Effector memory CD8-positive, alpha-beta T cell (primary cell): ENCODE measurements around the gene SCN9A.
"Not testable (repeated sequence)": the region's sequence is repeated elsewhere in the genome, so short reads cannot be mapped to it uniquely, and the experiment has no call there.

Experiments
- ATAC-seq: fragments of 150-1000 bp; cut with Tn5 transposase; replicated peaks from 2 replicates; pipeline ENCODE4 v1.10.0; 2021; ENCODE audit warnings: mild to moderate bottlenecking, moderate library complexity
- DNase-seq, 3 experiments: peaks; one replicate each; pipeline ENCODE4 v3.0.0; 2021
- H3K27ac Mint-ChIP-seq, 2 donors: one replicate each; pipeline ENCODE4 v1.8.0; 2022; ENCODE audit warnings: mild to moderate bottlenecking in 2 of 2, mixed read lengths in 2 of 2, moderate library complexity in 2 of 2
- H3K27me3 Mint-ChIP-seq, 2 donors: one replicate each; pipeline ENCODE4 v1.8.0; 2022; ENCODE audit warnings: mixed read lengths in 2 of 2
- H3K36me3 Mint-ChIP-seq: one replicate; pipeline ENCODE4 v1.8.0; 2022; ENCODE audit warnings: mild to moderate bottlenecking, moderate library complexity, mixed read lengths; ENCODE audit not compliant: insufficient read depth
- H3K4me1 Mint-ChIP-seq, 2 donors: one replicate each; pipeline ENCODE4 v1.8.0; 2022; ENCODE audit warnings: low read depth in 2 of 2, mixed read lengths in 2 of 2
- H3K4me3 Mint-ChIP-seq, 2 donors: one replicate each; pipeline ENCODE4 v1.8.0; 2022; ENCODE audit warnings: mild to moderate bottlenecking in 2 of 2, mixed read lengths in 2 of 2, moderate library complexity in 2 of 2
- H3K9me3 Mint-ChIP-seq, 2 donors: one replicate each; pipeline ENCODE4 v1.8.0; 2022; ENCODE audit warnings: mixed read lengths in 2 of 2

The SCN9A gene

GRCh38 chr2:166365239-166365638 is 10.5 kb downstream of the SCN9A start:
- H3K4me3 Mint-ChIP-seq: no peak overlapping the region
- H3K36me3 Mint-ChIP-seq: no peaks in the 10 kb centered on the region
- H3K9me3 Mint-ChIP-seq: peaks cover 0 to 6% of the 10 kb centered on the region in 2 donors
- no peak for ATAC-seq
- H3K27me3 Mint-ChIP-seq: no peaks in the 10 kb centered on the region
- no peaks in the 10 kb centered on the region for H3K4me1 Mint-ChIP-seq
- DNase-seq: no peak
- no peak overlapping the region for H3K27ac Mint-ChIP-seq

- DNase-seq (no peak), ATAC-seq (no peak)
- peaks cover 0 to 6% of the 10 kb centered on the region in 2 donors for H3K9me3 Mint-ChIP-seq
- H3K27ac Mint-ChIP-seq: no peak overlapping the region
- H3K4me1 Mint-ChIP-seq: no peaks in the 10 kb centered on the region
- H3K27me3 Mint-ChIP-seq: no peaks in the 10 kb centered on the region
- H3K4me3 Mint-ChIP-seq: no peak overlapping the region
- no peaks in the 10 kb centered on the region for H3K36me3 Mint-ChIP-seq
Measured at GRCh38 chr2:166364476-166365161, 11.1 kb downstream of the SCN9A start.

- Mint-ChIP-seq H3K4me1 (no peaks in the 10 kb centered on the region), H3K4me3 (no peak overlapping the region), H3K27me3 (no peaks in the 10 kb centered on the region), H3K36me3 (no peaks in the 10 kb centered on the region), H3K27ac (no peak overlapping the region), H3K9me3 (peaks cover 0 to 6% of the 10 kb centered on the region in 2 donors)
- ATAC-seq (no peak), DNase-seq (no peak)
Measured at GRCh38 chr2:166361351-166362153, 14.2 kb downstream of the SCN9A start.

GRCh38 chr2:166360906-166361305 is 14.8 kb downstream of the SCN9A start:
- no peak overlapping the region for H3K27ac Mint-ChIP-seq
- H3K36me3 Mint-ChIP-seq: no peaks in the 10 kb centered on the region
- no peak overlapping the region for H3K4me3 Mint-ChIP-seq

GRCh38 chr2:166360426-166360825 is 15.3 kb downstream of the SCN9A start:
- ATAC-seq (no peak), DNase-seq (no peak)
- H3K36me3 Mint-ChIP-seq: no peaks in the 10 kb centered on the region
- no peaks in the 10 kb centered on the region for H3K4me1 Mint-ChIP-seq
- H3K9me3 Mint-ChIP-seq: peaks cover 0 to 3% of the 10 kb centered on the region in 2 donors
- no peak overlapping the region for H3K4me3 Mint-ChIP-seq
- no peak overlapping the region for H3K27ac Mint-ChIP-seq
- no peaks in the 10 kb centered on the region for H3K27me3 Mint-ChIP-seq

More at GRCh38 chr2:166360906-166361305, 14.8 kb downstream of the SCN9A start:
- H3K27me3 Mint-ChIP-seq: no peaks in the 10 kb centered on the region
- no peak for ATAC-seq
- H3K9me3 Mint-ChIP-seq: peaks cover 0 to 6% of the 10 kb centered on the region in 2 donors
- no peak for DNase-seq
- no peaks in the 10 kb centered on the region for H3K4me1 Mint-ChIP-seq

GRCh38 chr2:166357950-166358321 is 17.8 kb downstream of the SCN9A start:
- DNase-seq, H3K4me3 Mint-ChIP-seq, H3K27me3 Mint-ChIP-seq, H3K36me3 Mint-ChIP-seq, H3K4me1 Mint-ChIP-seq, H3K9me3 Mint-ChIP-seq, H3K27ac Mint-ChIP-seq, ATAC-seq: not testable (repeated sequence)

- no peak overlapping the region for H3K27ac Mint-ChIP-seq
- DNase-seq (no peak), ATAC-seq (no peak)
- no peaks in the 10 kb centered on the region for H3K4me1 Mint-ChIP-seq
- no peaks in the 10 kb centered on the region for H3K27me3 Mint-ChIP-seq
- no peak overlapping the region for H3K4me3 Mint-ChIP-seq
- no peaks in the 10 kb centered on the region for H3K36me3 Mint-ChIP-seq
- peaks cover 4 to 7% of the 10 kb centered on the region in 2 donors for H3K9me3 Mint-ChIP-seq
Measured at GRCh38 chr2:166357068-166357949, 18.4 kb downstream of the SCN9A start.

- no peaks in the 10 kb centered on the region for H3K27me3 Mint-ChIP-seq
- DNase-seq: no peak
- H3K4me3 Mint-ChIP-seq: no peak overlapping the region
- no peak overlapping the region for H3K27ac Mint-ChIP-seq
- H3K4me1 Mint-ChIP-seq: no peaks in the 10 kb centered on the region
- peaks cover 5 to 15% of the 10 kb centered on the region in 2 donors for H3K9me3 Mint-ChIP-seq
- no peak for ATAC-seq
- no peaks in the 10 kb centered on the region for H3K36me3 Mint-ChIP-seq
Measured at GRCh38 chr2:166351319-166351718, 24.4 kb downstream of the SCN9A start.

- H3K27me3 Mint-ChIP-seq: no peaks in the 10 kb centered on the region
- H3K4me1 Mint-ChIP-seq: no peaks in the 10 kb centered on the region
- H3K27ac Mint-ChIP-seq: no peak overlapping the region
- ATAC-seq (no peak), DNase-seq (no peak)
- no peak overlapping the region for H3K4me3 Mint-ChIP-seq
- H3K9me3 Mint-ChIP-seq: peaks cover 5 to 15% of the 10 kb centered on the region in 2 donors
- no peaks in the 10 kb centered on the region for H3K36me3 Mint-ChIP-seq
Measured at GRCh38 chr2:166350525-166350924, 25.2 kb downstream of the SCN9A start.

- ATAC-seq: no peak
- H3K27ac Mint-ChIP-seq: no peak overlapping the region
- no peaks in the 10 kb centered on the region for H3K4me1 Mint-ChIP-seq
- H3K4me3 Mint-ChIP-seq: no peak overlapping the region
- no peaks in the 10 kb centered on the region for H3K27me3 Mint-ChIP-seq
- H3K36me3 Mint-ChIP-seq: no peaks in the 10 kb centered on the region
- H3K9me3 Mint-ChIP-seq: peaks cover 6 to 8% of the 10 kb centered on the region in 2 donors
- no peak for DNase-seq
Measured at GRCh38 chr2:166344286-166345113, 31.2 kb downstream of the SCN9A start.

GRCh38 chr2:166343467-166343866 is 32.3 kb downstream of the SCN9A start:
- Mint-ChIP-seq H3K4me3 (no peak overlapping the region), H3K36me3 (no peaks in the 10 kb centered on the region), H3K27me3 (no peaks in the 10 kb centered on the region), H3K9me3 (peaks cover 0 to 4% of the 10 kb centered on the region in 2 donors), H3K27ac (no peak overlapping the region), H3K4me1 (no peaks in the 10 kb centered on the region)
- DNase-seq (no peak), ATAC-seq (no peak)

- Mint-ChIP-seq H3K9me3 (peaks cover 4 to 8% of the 10 kb centered on the region in 2 donors), H3K27me3 (no peaks in the 10 kb centered on the region)
Measured at GRCh38 chr2:166341426-166341825, 34.3 kb downstream of the SCN9A start.

More at GRCh38 chr2:166341426-166341825, 34.3 kb downstream of the SCN9A start:
- no peak overlapping the region for H3K27ac Mint-ChIP-seq
- no peak overlapping the region for H3K4me3 Mint-ChIP-seq
- ATAC-seq: no peak
- no peaks in the 10 kb centered on the region for H3K36me3 Mint-ChIP-seq
- DNase-seq: no peak
- H3K4me1 Mint-ChIP-seq: no peaks in the 10 kb centered on the region
